Measurements from ENCODE around the gene METTL25B.

GRCh38 chr1:156682166-156682890, 45.9 kb upstream of the METTL25B start:
- TF ChIP-seq SNRNP70 (IDR thresholded peaks at IDR 0.05; ENCODE audit: low read depth, low read length) (no peak), BHLHE40 (IDR thresholded peaks at IDR 0.05; ENCODE audit: low read length) (no peak), FOXM1 (CRISPR knock-in tag; IDR thresholded peaks at IDR 0.05) (no peak), FOSL2 (CRISPR knock-in tag; IDR thresholded peaks at IDR 0.05) (no peak), CTCF (CRISPR knock-in tag; IDR thresholded peaks at IDR 0.05) (peak; percentile 30; the same call in 1 of the 2 replicates), EP300 (IDR thresholded peaks at IDR 0.05; ENCODE audit: low read depth in 2 of 2, low read length in 2 of 2) (no peak), EP300 (CRISPR knock-in tag; IDR thresholded peaks at IDR 0.05; ENCODE audit: borderline replicate concordance) (no peak), SOX13 (IDR thresholded peaks at IDR 0.05) (no peak), SOX13 (CRISPR knock-in tag; conservative IDR thresholded peaks at IDR 0.05 in 1 of 2, IDR thresholded peaks at IDR 0.05 in 1 of 2) (no peak)
- TF ChIP-seq, protein P1, sequence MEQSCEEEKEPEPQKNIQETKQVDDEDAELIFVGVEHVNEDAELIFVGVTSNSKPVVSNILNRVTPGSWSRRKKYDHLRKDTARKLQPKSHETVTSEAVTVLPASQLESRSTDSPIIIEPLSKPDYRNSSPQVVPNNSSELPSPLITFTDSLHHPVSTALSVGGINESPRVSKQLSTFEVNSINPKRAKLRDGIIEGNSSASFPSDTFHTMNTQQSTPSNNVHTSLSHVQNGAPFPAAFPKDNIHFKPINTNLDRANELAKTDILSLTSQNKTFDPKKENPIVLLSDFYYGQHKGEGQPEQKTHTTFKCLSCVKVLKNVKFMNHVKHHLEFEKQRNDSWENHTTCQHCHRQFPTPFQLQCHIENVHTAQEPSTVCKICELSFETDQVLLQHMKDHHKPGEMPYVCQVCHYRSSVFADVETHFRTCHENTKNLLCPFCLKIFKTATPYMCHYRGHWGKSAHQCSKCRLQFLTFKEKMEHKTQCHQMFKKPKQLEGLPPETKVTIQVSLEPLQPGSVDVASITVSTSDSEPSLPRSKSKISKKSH (CRISPR knock-in tag; IDR thresholded peaks at IDR 0.05; ENCODE audit: borderline replicate concordance) = no peak

Data from HepG2 (cell line).